ENCODE data around the gene ELANE. TPM values are rescaled to one million over a fixed set of nuclear protein-coding genes. Genes with fewer than 3 reads are reported as not detected.

ELANE gene
- total RNA-seq, 1 donor from 2014 or later = not detected

- Mint-ChIP-seq H3K27me3 (no peaks in the 10 kb centered on the region), H3K4me3 (ENCODE audit: low read depth) (no peak overlapping the region), H3K4me1 (ENCODE audit: low read depth) (no peaks in the 10 kb centered on the region), H3K36me3 (ENCODE audit: insufficient read depth) (peaks cover 13% of the 10 kb centered on the region), H3K27ac (no peak overlapping the region), H3K9me3 (ENCODE audit: low read depth) (no peaks in the 10 kb centered on the region)
- DNase-seq (ENCODE audit: low spot score, unreplicated experiment) = no peak
- no peak for TF ChIP-seq CTCF (IDR thresholded peaks at IDR 0.05; ENCODE audit: unreplicated experiment)
Observed at GRCh38 chr19:879711-880438, 27.8 kb downstream of the ELANE start.

GRCh38 chr19:881385-882071 is 29.4 kb downstream of the ELANE start:
- no peaks in the 10 kb centered on the region for H3K4me1 Mint-ChIP-seq (ENCODE audit: low read depth)
- H3K27ac Mint-ChIP-seq = no peak overlapping the region
- no peak for TF ChIP-seq CTCF (IDR thresholded peaks at IDR 0.05; ENCODE audit: unreplicated experiment)
- H3K27me3 Mint-ChIP-seq = no peaks in the 10 kb centered on the region
- H3K9me3 Mint-ChIP-seq (ENCODE audit: low read depth) = no peaks in the 10 kb centered on the region
- no peak for DNase-seq (ENCODE audit: low spot score, unreplicated experiment)
- H3K4me3 Mint-ChIP-seq (ENCODE audit: low read depth) = no peak overlapping the region
- H3K36me3 Mint-ChIP-seq (ENCODE audit: insufficient read depth) = peaks cover 14% of the 10 kb centered on the region

- H3K4me3 Mint-ChIP-seq (ENCODE audit: low read depth) = no peak overlapping the region
- no peak for DNase-seq (ENCODE audit: low spot score, unreplicated experiment)
- no peaks in the 10 kb centered on the region for H3K4me1 Mint-ChIP-seq (ENCODE audit: low read depth)
- H3K36me3 Mint-ChIP-seq (ENCODE audit: insufficient read depth) = peaks cover 17% of the 10 kb centered on the region
- H3K27ac Mint-ChIP-seq = no peak overlapping the region
- H3K9me3 Mint-ChIP-seq (ENCODE audit: low read depth) = no peaks in the 10 kb centered on the region
- TF ChIP-seq CTCF (IDR thresholded peaks at IDR 0.05; ENCODE audit: unreplicated experiment) = no peak
- H3K27me3 Mint-ChIP-seq = no peaks in the 10 kb centered on the region
Observed at GRCh38 chr19:882871-883497, 30.9 kb downstream of the ELANE start.

- peaks cover 17% of the 10 kb centered on the region for H3K36me3 Mint-ChIP-seq (ENCODE audit: insufficient read depth)
- H3K9me3 Mint-ChIP-seq (ENCODE audit: low read depth) = no peaks in the 10 kb centered on the region
- no peaks in the 10 kb centered on the region for H3K4me1 Mint-ChIP-seq (ENCODE audit: low read depth)
- no peak for DNase-seq (ENCODE audit: low spot score, unreplicated experiment)
- H3K27ac Mint-ChIP-seq = no peak overlapping the region
- no peaks in the 10 kb centered on the region for H3K27me3 Mint-ChIP-seq
- TF ChIP-seq CTCF (IDR thresholded peaks at IDR 0.05; ENCODE audit: unreplicated experiment) = no peak
- no peak overlapping the region for H3K4me3 Mint-ChIP-seq (ENCODE audit: low read depth)
Observed at GRCh38 chr19:883661-884211, 31.6 kb downstream of the ELANE start.

All from progenitor cell of endocrine pancreas (in vitro differentiated cells).